ENCODE results near the gene NOS1AP.

Gene NOS1AP

DNA sequence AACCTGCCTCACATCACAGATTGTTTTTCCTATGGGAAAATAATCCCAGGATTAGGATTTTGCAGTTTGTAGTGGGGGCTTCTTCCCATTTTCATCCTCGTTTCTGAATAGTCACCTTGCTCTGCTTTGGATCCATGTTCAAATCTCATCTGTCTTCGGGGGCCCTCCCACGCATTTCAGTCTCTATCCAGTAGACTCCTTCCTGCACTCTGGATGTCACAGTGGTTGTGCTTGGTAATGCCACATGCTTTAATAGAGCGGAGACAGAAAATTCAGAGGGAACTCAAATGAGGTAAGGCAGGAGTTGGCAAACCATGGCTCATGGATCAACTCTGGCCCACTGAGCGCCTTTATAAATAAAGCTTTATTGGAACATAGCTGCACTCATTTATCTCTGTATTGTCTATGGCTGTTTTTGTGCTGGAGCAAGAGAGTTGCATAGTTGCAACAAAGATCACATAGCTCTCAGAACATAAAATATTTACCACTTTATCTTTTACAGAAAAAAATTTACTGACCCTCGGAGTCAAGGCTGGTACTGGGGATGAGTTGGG, 206.2 kb downstream of the NOS1AP start:
- no peak overlapping the region for H3K27ac ChIP-seq
- TF ChIP-seq, protein P1, sequence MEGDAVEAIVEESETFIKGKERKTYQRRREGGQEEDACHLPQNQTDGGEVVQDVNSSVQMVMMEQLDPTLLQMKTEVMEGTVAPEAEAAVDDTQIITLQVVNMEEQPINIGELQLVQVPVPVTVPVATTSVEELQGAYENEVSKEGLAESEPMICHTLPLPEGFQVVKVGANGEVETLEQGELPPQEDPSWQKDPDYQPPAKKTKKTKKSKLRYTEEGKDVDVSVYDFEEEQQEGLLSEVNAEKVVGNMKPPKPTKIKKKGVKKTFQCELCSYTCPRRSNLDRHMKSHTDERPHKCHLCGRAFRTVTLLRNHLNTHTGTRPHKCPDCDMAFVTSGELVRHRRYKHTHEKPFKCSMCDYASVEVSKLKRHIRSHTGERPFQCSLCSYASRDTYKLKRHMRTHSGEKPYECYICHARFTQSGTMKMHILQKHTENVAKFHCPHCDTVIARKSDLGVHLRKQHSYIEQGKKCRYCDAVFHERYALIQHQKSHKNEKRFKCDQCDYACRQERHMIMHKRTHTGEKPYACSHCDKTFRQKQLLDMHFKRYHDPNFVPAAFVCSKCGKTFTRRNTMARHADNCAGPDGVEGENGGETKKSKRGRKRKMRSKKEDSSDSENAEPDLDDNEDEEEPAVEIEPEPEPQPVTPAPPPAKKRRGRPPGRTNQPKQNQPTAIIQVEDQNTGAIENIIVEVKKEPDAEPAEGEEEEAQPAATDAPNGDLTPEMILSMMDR (conservative IDR thresholded peaks at IDR 0.05), result no peak
- no peak for TF ChIP-seq ZFX (IDR thresholded peaks at IDR 0.05)

DNA sequence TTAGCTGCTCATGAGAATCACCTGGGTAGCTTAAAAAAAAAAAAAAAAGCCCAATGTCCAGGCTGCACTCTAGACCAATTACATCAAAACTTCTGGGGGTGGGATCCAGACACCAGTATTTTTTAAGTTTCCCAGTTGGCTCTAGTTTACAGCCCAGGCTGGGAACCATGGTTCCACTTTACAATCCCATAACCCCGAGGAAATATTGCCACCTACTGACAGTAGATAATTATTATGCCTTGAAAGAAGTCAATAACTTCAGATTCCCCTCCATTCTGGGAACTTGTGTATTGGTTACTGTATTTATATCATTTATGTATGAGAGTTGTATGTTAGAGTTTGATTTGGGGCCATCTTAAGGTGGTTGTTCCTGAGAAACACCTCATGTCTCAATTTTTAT, 207.0 kb downstream of the NOS1AP start:
- no peak overlapping the region for H3K27ac ChIP-seq
- TF ChIP-seq, protein P1 (conservative IDR thresholded peaks at IDR 0.05), result peak; percentile 76
- no peak for TF ChIP-seq ZFX (IDR thresholded peaks at IDR 0.05)

DNA sequence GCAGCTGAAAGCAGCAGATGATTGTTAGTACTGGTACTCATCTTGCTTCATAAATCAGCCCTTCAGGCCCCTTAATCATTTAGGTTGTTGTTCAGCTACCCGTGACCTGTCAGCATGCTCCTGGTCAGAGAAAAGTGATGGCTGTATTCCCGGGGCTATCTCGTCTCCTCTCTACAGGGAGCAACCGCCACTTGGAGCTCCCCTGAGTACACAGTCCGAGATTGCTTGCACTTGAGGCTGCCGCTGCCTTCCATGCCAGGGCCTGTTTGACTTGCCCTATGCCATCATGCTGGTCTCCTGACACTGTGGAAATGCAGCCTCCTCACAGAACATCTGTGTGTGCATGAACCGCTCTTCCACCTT, 209.6 kb downstream of the NOS1AP start:
- TF ChIP-seq ZFX (IDR thresholded peaks at IDR 0.05), result no peak
- TF ChIP-seq, protein P1 (conservative IDR thresholded peaks at IDR 0.05), result no peak
- H3K27ac ChIP-seq, result no peak overlapping the region

DNA sequence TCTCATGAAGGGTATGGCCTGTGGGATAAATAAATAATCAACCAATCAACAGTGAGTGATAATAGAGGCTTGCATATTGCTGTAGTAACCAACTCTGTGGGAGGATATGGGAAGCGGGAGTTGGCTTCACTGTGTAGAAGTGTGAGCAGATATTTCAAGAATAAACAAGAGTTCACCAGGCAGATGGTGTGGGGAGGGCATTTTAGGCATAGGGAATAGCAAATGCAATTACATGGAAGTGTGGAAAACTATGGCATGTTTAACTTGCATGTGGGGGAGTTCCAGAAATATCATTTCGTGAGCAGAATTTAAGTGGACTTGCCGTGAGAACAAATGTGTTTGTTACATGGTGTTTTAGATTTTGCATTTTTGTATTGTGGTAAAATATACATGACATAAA, 211.9 kb downstream of the NOS1AP start:
- TF ChIP-seq ZFX (IDR thresholded peaks at IDR 0.05), result no peak
- TF ChIP-seq, protein P1 (conservative IDR thresholded peaks at IDR 0.05), result no peak
- H3K27ac ChIP-seq, result no peak overlapping the region

DNA sequence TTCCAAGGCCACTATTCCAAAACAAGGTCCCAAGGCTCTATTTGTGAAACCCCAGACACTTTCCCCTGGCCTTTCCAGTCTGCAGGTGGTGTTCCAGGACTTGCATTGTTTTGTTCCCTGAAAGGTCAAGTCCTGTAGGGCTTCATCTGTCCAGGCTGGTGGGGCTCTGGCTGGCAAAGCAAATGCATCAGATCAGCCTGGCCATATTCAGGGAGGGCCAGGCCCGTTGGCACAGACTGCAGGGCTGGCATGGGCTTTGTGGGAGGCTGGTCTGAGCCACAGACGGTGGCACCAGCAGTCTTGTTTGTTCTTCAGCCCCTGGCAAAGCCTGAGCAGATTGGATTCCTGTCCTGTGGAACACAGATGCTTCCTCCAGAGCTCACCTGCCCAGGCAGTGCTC, 214.2 kb downstream of the NOS1AP start:
- H3K27ac ChIP-seq, result peak overlapping the region; percentile 80
- TF ChIP-seq ZFX (IDR thresholded peaks at IDR 0.05), result no peak
- TF ChIP-seq, protein P1 (conservative IDR thresholded peaks at IDR 0.05), result no peak

DNA sequence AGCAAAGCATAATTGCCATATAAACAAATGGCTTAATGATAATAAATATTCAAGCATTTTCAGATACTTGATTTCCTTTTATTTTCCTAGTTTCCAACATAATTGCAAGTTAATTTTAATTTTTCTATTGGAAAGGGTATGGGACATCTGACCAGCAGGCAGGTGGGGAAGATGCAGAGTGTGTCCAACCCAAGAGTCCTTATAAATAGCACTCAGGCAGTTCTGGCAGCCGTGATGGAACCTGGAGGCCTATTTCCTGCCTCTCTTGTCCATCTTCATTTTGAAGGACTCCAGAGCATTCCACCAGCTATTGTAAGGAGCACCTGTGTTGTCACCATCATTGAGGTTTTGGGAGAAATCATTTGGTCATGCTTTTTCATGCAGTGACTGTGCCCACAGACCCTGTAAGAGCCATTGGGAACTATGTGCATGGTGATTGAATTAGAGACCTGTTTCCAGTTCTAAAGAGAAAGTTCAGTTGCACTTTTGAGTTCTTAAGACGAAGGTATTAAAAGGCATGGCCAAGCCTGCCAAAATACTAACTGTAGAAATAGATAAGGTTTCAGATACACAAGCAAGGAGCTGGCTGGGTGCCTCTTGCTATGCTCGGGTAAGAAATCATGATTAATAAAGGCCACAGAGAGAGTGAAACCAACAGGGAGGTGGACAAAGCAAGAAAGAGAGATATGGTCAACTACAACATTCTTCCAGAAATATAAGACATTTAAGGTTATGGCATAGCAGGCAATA, 214.9 kb downstream of the NOS1AP start:
- peak overlapping the region; percentile 80 for H3K27ac ChIP-seq
- no peak for TF ChIP-seq ZFX (IDR thresholded peaks at IDR 0.05)
- TF ChIP-seq, protein P1 (conservative IDR thresholded peaks at IDR 0.05), result no peak

DNA sequence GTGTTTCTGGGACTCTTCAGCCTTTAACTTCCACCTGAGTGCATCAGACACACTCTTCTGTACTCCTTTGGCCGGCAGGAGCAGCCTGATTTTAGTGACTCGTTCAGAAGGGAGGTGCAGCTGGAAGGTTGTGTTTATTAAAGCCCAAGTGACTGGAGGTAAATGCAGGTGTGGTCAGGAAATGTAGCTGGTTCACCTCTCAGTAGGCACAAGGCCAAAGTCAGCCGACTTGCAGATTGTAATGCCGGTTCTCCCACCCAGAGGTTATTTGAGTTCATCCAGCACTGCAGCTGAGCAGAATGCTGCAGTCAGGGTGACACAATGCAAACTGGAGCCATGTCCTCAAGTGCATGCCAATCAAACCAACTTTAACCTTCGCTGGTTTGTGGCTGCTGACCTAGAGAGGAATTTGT, 215.7 kb downstream of the NOS1AP start:
- TF ChIP-seq, protein P1 (conservative IDR thresholded peaks at IDR 0.05), result no peak; the same call in 1 of the 2 replicates
- TF ChIP-seq ZFX (IDR thresholded peaks at IDR 0.05), result no peak
- peak overlapping the region; percentile 80 for H3K27ac ChIP-seq

Data from C4-2B (cell line).